GM06990 (cell line): ENCODE measurements around the gene OR5L1.

Experiments used
- DNase-seq: peaks from one replicate; pipeline ENCODE4 v3.0.0-alpha.2; 2011; ENCODE audit not compliant: insufficient read length; ENCODE audit errors: extremely low read depth
- H3K27me3 ChIP-seq: replicated peaks from 2 replicates; pipeline ENCODE4 v1.6.0; 2011; ENCODE audit warnings: low read length; ENCODE audit not compliant: control insufficient read depth, insufficient read depth
- H3K36me3 ChIP-seq: 2 replicates; pipeline ENCODE4 v1.5.1; 2011; ENCODE audit warnings: low read length; ENCODE audit not compliant: control insufficient read depth, insufficient read depth
- H3K4me3 ChIP-seq: replicated peaks from 2 replicates; pipeline ENCODE4 v1.5.1; 2011; ENCODE audit warnings: low read depth, mild to moderate bottlenecking, control low read depth, low read length
- TF ChIP-seq, protein P1 (sequence below): IDR thresholded peaks from 2 replicates; pipeline ENCODE4 v1.5.1; 2011; ENCODE audit warnings: low read length, control low read depth, mild to moderate bottlenecking, inconsistent platforms; ENCODE audit not compliant: insufficient read depth, poor library complexity, severe bottlenecking

The OR5L1 gene

GRCh38 chr11:55854704-55855103, 43.5 kb downstream of the OR5L1 start:
- Histone ChIP-seq H3K4me3 (no peak overlapping the region), H3K36me3 (no peaks in the 10 kb centered on the region), H3K27me3 (no peaks in the 10 kb centered on the region)
- TF ChIP-seq, protein P1, sequence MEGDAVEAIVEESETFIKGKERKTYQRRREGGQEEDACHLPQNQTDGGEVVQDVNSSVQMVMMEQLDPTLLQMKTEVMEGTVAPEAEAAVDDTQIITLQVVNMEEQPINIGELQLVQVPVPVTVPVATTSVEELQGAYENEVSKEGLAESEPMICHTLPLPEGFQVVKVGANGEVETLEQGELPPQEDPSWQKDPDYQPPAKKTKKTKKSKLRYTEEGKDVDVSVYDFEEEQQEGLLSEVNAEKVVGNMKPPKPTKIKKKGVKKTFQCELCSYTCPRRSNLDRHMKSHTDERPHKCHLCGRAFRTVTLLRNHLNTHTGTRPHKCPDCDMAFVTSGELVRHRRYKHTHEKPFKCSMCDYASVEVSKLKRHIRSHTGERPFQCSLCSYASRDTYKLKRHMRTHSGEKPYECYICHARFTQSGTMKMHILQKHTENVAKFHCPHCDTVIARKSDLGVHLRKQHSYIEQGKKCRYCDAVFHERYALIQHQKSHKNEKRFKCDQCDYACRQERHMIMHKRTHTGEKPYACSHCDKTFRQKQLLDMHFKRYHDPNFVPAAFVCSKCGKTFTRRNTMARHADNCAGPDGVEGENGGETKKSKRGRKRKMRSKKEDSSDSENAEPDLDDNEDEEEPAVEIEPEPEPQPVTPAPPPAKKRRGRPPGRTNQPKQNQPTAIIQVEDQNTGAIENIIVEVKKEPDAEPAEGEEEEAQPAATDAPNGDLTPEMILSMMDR: no peak
- DNase-seq: no peak
